ENCODE results near the gene EXOC4.

The EXOC4 gene

DNA sequence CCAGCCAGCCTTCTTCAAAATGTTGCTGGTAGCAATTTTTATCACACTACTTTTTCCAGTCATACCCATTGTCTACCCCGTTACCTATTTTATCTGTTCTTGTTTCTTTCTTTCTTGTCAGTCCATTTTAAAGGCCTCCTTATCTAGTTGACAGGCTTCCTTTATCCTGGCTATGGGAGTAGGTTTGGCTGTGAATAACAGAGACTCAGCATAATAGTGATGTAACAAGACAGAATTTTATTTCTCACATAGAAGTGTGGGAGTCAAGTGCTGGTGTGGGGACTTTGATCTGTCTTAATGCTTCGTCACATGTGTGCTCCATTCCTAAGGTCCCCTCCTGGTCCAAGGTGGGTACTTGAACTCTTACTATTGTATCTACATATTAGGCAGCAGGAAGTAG is 283.6 kb downstream of the EXOC4 start:
- DNase-seq (ENCODE audit: low spot score): no peak

DNA sequence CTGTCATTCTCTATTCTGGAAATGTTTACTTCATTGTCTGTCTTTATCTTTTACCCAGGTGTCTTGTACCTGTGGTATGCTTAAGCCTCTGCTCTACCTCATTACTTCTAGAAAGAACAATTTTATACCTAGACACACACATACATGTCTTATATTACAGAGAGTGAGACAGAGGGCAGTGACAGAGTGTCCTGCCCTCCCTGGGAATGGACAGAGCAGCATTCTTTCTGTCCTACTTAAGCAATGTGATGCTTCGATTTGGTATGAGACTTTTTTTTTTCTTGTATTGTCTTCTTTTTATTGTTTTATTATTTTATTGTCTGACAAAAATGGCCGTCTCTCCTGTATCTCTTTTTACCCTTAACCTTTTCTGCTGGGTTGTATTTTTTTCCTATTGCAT is 286.1 kb downstream of the EXOC4 start:
- DNase-seq (ENCODE audit: low spot score): no peak

DNA sequence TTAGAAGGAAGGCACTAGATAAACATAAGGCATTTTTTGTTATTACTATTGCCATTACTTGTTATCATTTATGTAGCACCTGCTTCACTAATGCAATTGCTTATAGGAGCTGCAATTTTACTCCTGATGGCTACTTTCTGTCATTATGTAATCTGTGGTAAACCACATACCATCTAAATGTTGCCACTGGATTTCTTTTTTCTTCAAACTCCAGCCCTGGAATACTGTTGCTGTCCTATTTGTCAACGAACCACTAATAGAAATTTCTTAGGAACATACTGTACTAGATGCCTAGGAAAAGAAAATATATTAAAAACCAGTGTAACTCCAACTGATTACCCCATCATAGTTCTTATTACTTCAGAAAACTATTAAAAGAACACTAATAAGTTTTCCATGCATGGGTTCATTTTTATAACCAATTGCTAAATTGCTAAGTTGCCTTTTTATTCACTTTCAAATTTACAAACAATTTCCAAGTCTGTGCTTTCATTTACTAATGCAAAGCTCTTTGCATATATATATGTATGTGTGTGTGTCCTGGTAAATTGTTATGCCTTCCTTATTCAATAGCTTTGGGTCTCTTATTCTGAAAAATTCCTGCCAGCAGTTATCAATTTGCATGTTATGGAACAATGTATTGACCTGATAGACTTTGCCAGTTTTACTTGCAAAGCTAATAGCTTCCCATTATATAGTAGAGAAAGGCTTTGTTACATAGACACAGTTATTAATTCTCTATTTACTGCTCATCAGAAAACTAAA is 287.4 kb downstream of the EXOC4 start:
- no peak for DNase-seq (ENCODE audit: low spot score)

DNA sequence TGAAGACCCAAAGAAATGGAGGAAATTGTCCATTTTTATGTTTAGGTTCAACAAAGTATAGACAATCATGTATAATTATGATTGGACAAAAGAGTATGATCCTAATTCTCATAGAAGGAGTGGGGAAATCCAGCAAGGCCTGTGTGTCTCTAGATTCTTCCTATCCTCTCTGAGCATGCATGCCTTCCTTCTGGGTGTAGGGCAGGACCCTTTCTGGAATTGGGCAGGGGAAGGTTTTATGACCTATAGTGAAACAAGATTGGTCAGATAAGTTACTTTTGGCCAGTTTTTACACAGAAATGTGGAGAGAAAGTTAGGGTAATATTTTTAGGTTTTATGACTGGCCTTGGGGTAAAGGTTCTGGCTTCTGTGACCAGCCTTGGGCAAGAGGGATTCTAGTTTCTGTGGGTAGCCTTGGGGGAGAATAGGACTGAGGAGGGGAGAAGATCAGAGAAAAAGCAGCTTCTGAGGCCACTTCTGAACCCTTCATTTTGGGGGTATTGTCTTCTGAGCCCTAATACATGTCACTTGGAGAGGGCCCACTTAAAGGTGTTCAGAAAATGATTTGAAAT is 289.4 kb downstream of the EXOC4 start:
- no peak for DNase-seq (ENCODE audit: low spot score)

DNA sequence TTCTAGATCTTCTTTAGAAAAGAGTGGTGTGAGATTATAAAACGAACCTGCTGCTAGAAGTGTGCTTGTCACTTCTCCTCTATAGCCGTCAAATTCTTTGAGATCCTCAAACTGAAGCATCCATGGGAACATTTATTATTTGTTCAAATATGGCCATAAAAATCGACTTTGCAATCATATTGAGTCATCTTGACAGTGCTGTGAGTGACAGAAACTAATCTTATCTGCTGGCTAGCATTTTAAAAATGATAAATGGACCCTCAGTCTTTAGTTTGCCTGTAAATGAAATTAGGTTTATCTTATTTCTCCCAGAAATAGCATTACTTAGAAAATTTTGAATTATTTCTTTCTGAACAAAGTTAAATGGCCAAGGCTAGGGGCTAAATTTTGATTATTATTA is 290.8 kb downstream of the EXOC4 start:
- no peak for DNase-seq (ENCODE audit: low spot score)

DNA sequence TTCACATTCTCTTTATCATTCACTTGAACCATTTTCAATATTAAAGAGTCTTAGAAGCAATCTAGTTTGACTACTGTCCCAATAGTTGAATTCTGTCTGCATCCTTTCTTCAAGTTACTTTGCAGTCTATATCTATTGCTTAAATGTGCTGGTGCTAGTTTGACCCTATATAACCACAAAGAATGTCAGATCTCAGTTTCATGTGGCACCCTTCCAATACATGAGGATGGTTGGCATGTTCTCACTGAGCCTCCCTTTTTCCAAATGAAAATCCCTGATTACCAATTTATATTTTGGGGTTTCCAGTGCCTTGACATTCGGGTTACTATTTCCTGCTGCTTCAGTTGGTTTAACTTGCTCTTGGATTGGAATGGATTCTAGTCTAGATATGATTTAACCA is 292.7 kb downstream of the EXOC4 start:
- DNase-seq (ENCODE audit: low spot score): no peak

DNA sequence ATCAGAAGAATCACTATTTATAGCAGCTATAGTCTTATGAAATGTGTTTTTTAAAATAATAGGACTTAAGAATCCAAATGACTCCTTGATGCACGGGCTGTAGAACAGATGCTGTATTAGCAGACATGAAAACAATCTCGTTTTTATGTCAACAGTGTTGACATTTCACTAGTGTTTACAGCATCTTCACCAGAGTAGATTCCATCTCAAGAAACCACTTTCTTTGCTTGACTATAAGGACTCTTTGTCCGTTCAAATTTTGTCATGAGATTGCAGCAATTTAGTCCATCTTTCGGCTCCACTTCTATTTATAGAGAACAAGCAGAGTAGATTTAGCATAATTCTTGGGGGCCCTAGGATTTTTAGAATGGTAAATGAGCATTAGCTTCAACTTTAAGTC is 295.1 kb downstream of the EXOC4 start:
- DNase-seq (ENCODE audit: low spot score): no peak

DNA sequence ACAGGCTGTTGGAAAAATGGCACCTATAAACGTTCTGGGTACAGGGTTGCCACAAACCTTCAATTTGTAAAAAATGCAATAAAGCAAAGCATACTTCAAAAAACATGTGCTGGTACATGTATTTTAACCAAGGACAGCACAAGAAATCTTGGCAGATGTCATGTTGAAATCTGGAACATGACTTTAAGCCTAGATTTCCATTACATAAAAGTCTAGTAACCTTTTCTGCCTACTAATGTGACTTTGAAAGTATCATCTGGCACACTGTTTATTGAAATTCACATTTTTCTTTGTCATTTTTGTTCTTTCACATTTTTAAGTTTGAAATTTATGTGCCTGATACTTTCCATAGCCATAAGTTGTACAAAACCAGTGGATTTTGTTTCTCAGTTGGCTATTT is 296.8 kb downstream of the EXOC4 start:
- no peak for DNase-seq (ENCODE audit: low spot score)

DNA sequence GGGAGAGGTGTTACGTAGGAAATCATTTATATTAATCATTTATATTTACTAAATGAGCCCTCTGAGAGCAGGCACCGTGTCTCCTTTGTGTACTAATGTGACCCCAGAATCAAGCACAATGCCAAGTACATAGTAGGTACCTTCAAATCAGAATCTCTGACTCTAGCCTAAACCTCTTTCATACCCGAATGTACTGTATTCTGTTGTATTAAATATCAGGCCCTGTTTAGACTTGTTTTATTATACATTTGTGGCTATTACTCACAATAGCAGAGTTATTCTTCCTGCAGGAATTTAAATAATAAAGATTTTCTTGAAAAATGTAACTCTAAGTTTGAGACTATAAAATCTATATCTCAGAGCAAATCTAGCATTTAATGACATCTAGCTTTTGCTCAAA is 297.3 kb downstream of the EXOC4 start:
- DNase-seq (ENCODE audit: low spot score): no peak

DNA sequence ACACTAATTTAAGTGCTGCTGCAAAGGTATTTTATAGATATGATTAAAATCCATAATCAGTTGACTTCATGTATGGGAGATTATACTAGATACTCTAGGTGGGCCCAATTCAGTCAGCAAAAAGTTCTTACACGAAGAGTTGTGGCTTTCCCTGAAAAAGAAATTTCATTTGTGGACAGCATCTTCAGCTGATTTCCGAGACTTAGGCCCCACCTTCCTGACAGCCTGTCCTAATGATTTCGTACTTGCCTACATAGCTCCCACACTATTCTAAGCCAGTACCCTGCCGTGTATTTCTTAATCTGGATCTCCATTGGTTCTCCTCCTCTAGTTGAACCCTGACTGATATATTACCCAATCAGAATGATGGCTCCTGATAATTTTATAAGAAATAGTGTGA is 297.9 kb downstream of the EXOC4 start:
- DNase-seq (ENCODE audit: low spot score): no peak

DNA sequence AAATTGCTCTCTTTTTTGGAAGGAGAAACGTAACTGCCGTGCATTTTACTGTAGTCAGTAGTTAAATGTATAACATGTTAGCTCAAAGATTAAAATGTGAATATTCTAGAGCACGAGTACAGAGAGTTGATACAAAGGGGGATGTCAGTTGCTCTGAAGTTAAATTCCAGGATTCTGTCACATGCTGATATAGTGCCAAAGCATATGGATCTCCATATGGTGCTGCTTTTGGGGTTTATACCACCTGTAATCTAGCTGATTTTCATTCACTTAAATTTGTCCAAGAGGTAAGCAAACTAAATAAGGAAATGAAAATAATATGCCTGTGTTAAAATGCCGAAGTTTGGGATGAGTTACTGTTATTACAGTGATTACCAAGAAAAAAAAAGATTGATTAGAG is 298.6 kb downstream of the EXOC4 start:
- DNase-seq (ENCODE audit: low spot score): no peak

DNA sequence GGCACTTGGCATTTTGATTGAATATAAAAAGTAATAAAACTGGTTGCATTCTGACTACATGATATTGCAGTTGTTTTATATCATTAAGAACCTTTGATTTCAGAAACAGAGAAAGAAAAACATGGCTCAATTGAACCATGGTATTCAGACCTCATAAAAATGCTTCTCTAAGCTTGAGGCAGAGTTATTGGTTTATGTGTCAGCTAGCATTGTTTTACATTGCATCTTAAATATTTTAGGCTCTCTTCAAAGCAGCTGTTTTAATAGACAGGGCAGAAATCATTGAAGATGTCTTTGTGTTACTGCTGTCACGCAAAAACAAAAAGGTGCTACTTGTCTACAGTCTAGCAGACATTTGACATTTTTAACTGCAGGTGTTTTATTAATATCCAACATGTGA is 299.2 kb downstream of the EXOC4 start:
- no peak for DNase-seq (ENCODE audit: low spot score)

DNA sequence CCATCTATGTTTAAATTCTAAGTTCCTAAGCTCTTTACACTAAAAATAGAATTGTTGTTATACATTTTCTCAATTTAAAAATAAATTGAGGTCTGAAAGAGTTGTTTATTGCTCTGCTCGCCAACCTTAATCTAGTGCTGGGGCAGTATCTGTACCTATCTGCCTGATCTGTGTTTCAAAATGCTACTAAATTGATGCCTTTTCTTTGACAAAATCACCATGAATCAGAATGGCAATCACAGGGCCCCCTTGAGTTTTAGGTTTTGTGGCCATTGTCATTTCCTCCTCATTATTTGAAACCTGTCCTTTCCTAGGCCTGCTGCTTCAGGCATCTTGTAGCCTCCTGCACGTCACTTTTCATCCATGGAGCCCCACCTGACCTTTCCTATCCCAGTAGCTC is 301.5 kb downstream of the EXOC4 start:
- DNase-seq (ENCODE audit: low spot score): no peak

DNA sequence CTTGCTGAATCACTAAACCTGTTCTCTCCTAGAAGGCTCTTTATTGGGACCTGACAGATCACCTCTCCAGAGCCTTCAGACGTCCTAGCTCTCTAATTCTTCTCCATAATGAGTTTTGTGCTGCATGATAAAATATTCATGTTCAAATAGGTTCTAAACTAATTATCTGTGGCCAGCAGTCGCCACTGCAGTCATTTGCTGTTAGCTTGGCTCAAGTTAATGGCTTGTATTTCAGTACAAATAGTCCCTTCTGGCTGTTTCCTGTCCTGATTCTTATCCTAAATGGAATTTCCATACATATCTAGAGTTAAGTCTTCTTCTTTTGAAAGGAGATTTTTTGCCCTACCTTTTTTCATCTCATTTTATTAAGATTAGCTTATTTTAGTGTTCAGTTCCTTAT is 303.2 kb downstream of the EXOC4 start:
- DNase-seq (ENCODE audit: low spot score): no peak

DNA sequence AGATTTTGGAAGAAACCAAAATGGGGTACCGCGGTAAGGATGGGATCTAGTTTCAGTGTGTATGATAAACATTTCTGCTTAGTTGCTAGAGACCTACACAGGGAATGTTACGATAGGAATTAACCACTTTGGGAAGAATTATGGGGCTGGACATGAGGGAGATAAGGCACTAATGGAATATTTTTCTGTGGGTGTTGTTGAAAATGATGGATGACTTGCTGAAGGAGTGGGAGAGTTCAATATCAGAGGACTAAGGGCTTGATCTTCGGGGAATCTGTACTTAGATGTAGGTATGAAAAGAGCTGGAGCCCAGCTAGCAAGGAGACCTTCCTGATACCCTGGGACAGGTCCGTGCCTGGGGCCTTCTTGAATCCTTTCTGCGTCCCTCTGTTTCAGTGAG is 303.7 kb downstream of the EXOC4 start:
- DNase-seq (ENCODE audit: low spot score): no peak

DNA sequence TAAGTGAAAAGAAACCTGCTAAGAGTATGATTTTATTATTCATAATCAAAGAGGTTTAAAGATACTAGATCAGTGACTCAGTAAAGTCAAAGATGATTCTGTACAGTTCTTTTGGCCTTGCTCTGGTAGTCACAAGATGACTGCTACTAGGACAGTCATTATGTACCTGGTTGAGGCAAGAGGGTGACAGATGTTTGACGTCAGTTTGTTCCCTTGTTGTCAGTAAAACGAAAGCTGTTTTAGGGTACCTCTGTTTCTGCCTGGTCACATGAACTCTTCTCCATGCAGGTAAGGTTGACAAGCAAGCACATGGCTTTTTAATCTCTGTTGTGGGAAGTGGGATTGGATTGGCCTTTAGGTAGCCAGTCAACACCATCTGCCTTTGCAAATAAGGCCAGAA is 308.0 kb downstream of the EXOC4 start:
- DNase-seq (ENCODE audit: low spot score): no peak

DNA sequence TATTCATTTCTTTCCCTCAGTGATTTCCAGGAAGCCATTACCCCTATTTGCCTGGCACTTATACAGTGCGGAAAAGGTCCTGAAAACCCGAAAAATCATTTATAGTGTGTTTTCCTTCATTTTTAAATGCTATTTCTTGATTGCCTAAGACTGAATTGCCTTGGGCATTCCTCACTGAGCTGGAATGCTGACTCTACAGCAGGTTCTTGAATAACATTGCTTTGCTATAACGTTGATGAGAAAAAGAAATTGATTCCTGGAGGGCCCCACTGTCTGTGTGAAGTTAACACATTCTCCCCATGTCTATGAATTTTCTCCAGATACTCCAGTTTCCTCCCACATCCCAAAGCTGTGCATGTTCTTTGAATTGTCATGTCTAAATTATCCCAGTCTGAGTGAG is 308.5 kb downstream of the EXOC4 start:
- DNase-seq (ENCODE audit: low spot score): no peak

DNA sequence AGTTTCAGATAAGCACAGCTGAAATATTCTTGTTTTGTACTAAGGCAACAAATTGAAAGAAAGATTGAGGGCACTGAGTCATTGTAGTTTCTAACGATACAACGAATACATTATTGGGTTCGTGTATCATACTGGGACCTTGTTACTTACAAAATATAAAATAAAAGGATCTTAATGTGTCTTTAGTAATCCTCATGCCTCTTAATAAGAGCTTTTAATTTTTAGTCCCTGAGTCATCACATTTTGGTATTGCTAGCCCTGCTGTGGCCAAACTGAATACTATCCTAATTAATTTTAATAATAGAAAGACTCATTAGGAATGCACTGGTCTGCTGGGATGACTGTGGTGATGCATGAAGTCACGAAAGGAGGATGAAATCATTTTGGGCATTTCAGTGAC is 309.7 kb downstream of the EXOC4 start:
- no peak for DNase-seq (ENCODE audit: low spot score)

DNA sequence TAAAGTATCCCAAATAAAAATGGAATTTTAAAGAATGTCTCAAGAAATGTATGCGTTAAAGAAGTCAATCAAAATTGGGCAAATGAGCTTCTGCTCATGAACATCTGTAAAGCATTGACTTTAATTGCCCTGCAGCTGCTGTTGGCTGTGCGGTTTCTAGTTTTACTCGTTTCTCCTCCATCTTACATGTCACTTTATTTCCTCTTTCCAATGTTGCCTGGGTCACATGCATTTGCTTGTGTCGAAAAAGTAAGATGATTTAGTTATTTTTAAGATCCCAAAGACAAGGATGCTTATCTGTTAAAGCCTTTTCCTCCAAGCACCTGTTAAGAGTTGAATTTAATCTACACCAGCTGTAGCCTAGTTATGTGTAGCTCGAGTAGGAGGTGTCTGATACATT is 310.4 kb downstream of the EXOC4 start:
- DNase-seq (ENCODE audit: low spot score): no peak

DNA sequence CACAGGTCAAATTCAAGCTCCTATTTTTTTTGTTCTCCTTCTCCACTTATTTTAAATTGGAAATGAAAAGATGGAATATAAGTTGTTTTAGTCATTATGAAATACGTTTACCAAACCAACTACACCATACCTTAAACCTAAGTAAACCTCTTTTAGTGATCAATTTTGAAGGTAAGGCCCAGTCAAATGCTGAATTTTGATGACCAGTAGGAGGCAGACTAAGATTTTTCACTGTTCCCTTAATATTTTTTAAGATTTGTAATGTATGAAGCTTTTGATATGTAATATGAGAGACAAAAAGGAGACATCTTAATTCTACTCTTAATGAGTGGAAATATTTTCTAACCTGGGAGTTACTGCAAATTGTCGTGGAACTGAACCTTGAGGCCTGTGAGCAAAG is 311.6 kb downstream of the EXOC4 start:
- DNase-seq (ENCODE audit: low spot score): no peak

DNA sequence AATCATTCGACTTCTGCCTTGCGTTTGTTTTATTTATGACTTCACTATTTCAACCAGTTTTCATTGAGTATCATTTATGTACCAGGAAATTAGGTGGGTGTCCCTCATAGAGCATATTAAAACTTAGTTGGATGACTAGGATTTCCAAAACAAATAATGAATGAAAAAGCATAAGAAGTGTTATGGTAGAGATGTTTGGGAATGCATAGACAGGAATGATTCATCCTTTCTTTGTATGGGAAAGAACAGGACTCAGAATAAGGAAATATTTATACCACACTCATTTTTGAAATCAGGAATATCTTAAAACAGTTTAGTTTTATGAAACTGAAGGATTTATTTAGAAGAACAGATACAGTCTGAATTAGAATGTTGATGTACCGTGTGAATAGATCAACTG is 315.7 kb downstream of the EXOC4 start:
- no peak for DNase-seq (ENCODE audit: low spot score)

DNA sequence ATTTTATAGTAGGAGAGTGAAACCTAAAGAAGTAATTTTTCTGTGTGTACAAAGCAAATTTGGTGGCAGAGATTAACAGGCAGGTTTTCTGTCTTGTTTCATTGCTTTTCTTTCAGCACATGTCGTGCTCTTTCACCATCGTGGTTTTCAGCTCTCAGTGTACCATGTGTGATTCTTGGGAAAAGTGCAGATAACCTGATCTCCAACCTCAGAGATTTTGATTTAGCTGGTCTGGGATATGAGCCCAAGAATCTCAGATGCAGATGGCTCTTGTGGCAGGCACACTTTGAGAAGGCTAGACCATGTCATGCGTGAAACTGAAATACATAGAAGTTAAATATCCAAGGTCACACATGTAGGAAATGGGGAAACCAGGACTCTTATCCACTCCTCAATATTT is 317.4 kb downstream of the EXOC4 start:
- DNase-seq (ENCODE audit: low spot score): no peak

DNA sequence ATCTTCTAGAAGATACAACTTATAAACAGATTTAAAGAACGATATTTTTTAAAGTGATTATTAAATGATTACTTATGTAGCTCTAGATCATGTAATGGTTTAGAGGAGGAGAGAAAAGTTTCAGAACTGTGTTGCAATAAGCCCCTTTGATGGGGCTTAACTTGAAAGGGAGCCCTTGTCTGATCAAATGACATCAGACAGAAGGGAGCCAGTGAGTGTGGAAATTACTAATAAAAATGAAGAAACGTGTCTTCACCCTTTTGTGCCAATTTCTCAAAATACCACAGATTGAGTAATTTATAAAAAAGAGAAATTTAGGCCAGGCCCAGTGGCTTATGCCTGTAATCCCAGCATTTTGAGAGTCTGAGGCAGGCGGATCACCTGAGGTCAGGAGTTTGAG is 318.2 kb downstream of the EXOC4 start:
- no peak for DNase-seq (ENCODE audit: low spot score)

DNA sequence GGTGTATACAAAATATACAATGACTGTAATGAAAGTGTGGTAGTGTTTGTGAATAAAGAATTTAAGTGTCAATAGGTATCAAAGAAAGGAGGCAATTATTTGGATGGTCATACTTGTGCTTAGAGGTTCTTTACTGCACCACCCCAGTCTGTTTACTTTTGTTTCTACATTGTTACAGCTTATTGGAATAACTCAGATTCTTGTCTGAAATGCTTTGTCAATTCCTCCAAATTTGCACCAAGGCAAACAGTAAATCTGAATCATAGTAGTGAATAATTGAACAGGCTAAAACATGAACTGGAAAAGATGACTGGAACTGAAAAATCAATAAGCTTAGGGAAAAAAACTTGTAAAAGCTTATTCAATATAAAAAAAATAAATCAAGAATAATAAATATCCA is 319.2 kb downstream of the EXOC4 start:
- DNase-seq (ENCODE audit: low spot score): no peak

All from globus pallidus (tissue), 1 donor.